Breast epithelium (tissue), 4 donors: ENCODE data around the gene NAALADL2. TPM values are rescaled to one million over a fixed set of nuclear protein-coding genes. Genes with fewer than 3 reads are reported as not detected.
"Not testable (repeated sequence)": the region's sequence is repeated elsewhere in the genome, so short reads cannot be mapped to it uniquely, and the experiment has no call there.

Experiments used
- DNase-seq, 2 donors: peaks; one replicate each; pipeline ENCODE4 v3.0.0-alpha.2; 2019; ENCODE audit warnings: low spot score in 2 of 2
- H3K27ac ChIP-seq, 2 donors: fragments of 200-600 bp; sonication (generic) in 1 of 2; one replicate each; pipeline ENCODE4 v1.5.1; 2016 to 2019; ENCODE audit warnings: mild to moderate bottlenecking in 1 of 2
- H3K27me3 ChIP-seq, 2 donors: fragments of 200-600 bp; sonication (generic) in 1 of 2; one replicate each; pipeline versions ENCODE4 v1.5.1 to v1.6.0; 2017 to 2019; ENCODE audit warnings: control low read depth in 1 of 2, mild to moderate bottlenecking in 1 of 2
- H3K36me3 ChIP-seq: fragments of 200-600 bp; one replicate; pipeline ENCODE4 v1.5.1; 2019
- H3K4me1 ChIP-seq, 2 donors: fragments of 200-600 bp; sonication (generic); one replicate each; pipeline ENCODE4 v1.5.1; 2016 to 2019; ENCODE audit warnings: control low read depth in 1 of 2
- H3K4me3 ChIP-seq, 3 donors: fragments of 200-600 bp; sonication (generic); 1 replicate in 2 of 3; 2 replicates in 1 of 3; pipeline ENCODE4 v1.5.1; 2016 to 2019; ENCODE audit warnings: mild to moderate bottlenecking in 3 of 3, moderate library complexity in 2 of 3
- H3K9me3 ChIP-seq, 2 donors: fragments of 200-600 bp; sonication (generic) in 1 of 2; one replicate each; pipeline ENCODE4 v1.5.1; 2016 to 2019; ENCODE audit warnings: control low read depth in 1 of 2
- POLR2A ChIP-seq: fragments of 450-650 bp; IDR thresholded peaks from one replicate; pipeline ENCODE4 v1.6.1; 2016; ENCODE audit warnings: antibody characterized with exemption, mild to moderate bottlenecking, moderate library complexity
- POLR2AphosphoS5 ChIP-seq, 3 donors: sonication (generic); formaldehyde crosslinking; IDR thresholded peaks; one replicate each; pipeline ENCODE4 v1.6.1; 2017; ENCODE audit warnings: antibody characterized with exemption in 3 of 3
- intact Hi-C: fragments of 100-400 bp; cut with DNase I; formaldehyde crosslinking; loops from one replicate; pipeline ENCODE4 v1.15.1; 2023; ENCODE audit warnings: low total_unique reads
- total RNA-seq, 3 donors: library from RNA; depleted of rRNA; stranded (reverse); fragments of >200 nt; gene quantifications; one replicate each; pipeline ENCODE4 v1.1.0, GENCODE V29; 2016
- TF ChIP-seq, protein P1 (sequence below), 3 donors: fragments of 450-650 bp; IDR thresholded peaks; one replicate each; pipeline ENCODE4 v1.5.1; 2016 to 2017; ENCODE audit warnings: antibody characterized with exemption in 3 of 3, mild to moderate bottlenecking in 3 of 3, moderate library complexity in 3 of 3

Gene NAALADL2
- total RNA-seq, 3 donors from 2014 or later, result 12.0 to 69.5 (median 53.9) TPM

DNA sequence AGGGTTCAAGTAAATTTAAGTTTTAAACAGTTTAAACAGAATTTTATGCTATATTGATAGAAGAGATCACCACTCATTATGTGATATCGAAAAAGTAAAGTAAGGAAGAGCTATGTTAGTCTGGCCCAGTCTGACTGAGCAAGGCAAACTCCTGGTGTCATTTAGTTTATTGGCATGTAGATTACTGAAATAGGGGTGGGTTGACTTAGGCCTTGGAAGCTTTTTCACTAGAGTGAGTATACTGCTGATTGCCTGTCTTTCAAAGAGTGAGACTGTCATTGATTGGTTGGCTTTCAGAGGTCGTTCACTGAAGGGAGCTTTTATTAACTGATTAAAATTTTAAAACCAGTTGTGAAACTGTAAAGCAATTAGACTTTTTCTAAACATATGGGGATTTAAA lies 294.5 kb downstream of the NAALADL2 start:
- H3K36me3 ChIP-seq, result no peaks in the 10 kb centered on the region
- no peak for TF ChIP-seq POLR2AphosphoS5 (IDR thresholded peaks at IDR 0.05)
- no peak for TF ChIP-seq POLR2A
- TF ChIP-seq, protein P1, sequence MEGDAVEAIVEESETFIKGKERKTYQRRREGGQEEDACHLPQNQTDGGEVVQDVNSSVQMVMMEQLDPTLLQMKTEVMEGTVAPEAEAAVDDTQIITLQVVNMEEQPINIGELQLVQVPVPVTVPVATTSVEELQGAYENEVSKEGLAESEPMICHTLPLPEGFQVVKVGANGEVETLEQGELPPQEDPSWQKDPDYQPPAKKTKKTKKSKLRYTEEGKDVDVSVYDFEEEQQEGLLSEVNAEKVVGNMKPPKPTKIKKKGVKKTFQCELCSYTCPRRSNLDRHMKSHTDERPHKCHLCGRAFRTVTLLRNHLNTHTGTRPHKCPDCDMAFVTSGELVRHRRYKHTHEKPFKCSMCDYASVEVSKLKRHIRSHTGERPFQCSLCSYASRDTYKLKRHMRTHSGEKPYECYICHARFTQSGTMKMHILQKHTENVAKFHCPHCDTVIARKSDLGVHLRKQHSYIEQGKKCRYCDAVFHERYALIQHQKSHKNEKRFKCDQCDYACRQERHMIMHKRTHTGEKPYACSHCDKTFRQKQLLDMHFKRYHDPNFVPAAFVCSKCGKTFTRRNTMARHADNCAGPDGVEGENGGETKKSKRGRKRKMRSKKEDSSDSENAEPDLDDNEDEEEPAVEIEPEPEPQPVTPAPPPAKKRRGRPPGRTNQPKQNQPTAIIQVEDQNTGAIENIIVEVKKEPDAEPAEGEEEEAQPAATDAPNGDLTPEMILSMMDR (IDR thresholded peaks at IDR 0.05), result no peak
- no peaks in the 10 kb centered on the region for H3K27me3 ChIP-seq
- H3K4me1 ChIP-seq, result no peaks in the 10 kb centered on the region
- DNase-seq, result no peak
- intact Hi-C loops, result no loop called here
- no peaks in the 10 kb centered on the region for H3K9me3 ChIP-seq
- no peak overlapping the region for H3K27ac ChIP-seq
- no peak overlapping the region for H3K4me3 ChIP-seq

DNA sequence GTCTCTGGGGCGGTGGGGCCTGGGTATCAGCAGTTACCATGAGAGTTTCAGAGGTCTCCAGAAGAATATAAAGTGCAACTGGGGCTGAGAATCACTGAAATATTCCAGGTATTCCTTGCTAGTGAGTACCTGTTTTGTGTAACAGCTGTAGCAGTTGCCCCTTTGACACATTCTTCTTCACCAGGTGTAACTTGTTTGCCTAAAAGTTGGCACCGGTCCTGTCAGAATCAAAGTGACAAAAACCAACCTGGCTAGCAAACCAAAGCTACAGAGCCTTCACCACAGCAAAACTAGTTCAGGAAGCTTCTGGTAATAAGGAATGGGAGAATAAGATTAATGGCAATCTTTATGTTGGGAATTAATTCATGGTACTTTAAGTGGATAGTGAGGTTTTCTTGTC lies 296.0 kb downstream of the NAALADL2 start:
- intact Hi-C loops, result no loop called here

DNA sequence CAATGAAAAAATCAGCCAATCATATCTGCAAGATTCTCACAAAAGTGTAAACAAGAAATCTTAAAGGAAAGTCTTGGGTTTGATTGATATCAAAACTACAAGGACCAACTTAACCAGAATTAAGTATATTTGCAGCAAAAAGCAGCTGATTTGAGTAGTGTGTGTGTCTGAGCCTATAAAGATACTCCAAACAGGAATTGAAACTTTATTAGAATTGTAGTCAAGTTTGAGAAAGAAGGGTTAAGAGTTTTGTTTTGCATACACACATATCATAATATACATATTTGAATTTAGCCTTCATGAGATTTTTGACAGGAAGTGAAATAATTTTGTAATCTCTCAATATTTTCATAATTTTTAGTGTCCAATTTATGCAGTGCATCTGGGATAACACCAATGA lies 300.1 kb downstream of the NAALADL2 start:
- no peak overlapping the region for H3K27ac ChIP-seq
- H3K27me3 ChIP-seq, result no peaks in the 10 kb centered on the region
- no peak for TF ChIP-seq POLR2AphosphoS5 (IDR thresholded peaks at IDR 0.05)
- TF ChIP-seq, protein P1 (IDR thresholded peaks at IDR 0.05), result no peak
- no peak for TF ChIP-seq POLR2A
- no peak for DNase-seq
- no peaks in the 10 kb centered on the region for H3K4me1 ChIP-seq
- H3K36me3 ChIP-seq, result no peaks in the 10 kb centered on the region
- intact Hi-C loops, result no loop called here
- no peaks in the 10 kb centered on the region for H3K9me3 ChIP-seq
- no peak overlapping the region for H3K4me3 ChIP-seq

More for the DNA sequence above, 296.0 kb downstream of the NAALADL2 start:
- Histone ChIP-seq H3K36me3 (no peaks in the 10 kb centered on the region), H3K27ac (no peak overlapping the region), H3K27me3 (no peaks in the 10 kb centered on the region), H3K9me3 (no peaks in the 10 kb centered on the region), H3K4me3 (no peak overlapping the region), H3K4me1 (no peaks in the 10 kb centered on the region)
- TF ChIP-seq POLR2A (no peak), POLR2AphosphoS5 (IDR thresholded peaks at IDR 0.05) (no peak)
- TF ChIP-seq, protein P1 (IDR thresholded peaks at IDR 0.05), result no peak
- no peak for DNase-seq

DNA sequence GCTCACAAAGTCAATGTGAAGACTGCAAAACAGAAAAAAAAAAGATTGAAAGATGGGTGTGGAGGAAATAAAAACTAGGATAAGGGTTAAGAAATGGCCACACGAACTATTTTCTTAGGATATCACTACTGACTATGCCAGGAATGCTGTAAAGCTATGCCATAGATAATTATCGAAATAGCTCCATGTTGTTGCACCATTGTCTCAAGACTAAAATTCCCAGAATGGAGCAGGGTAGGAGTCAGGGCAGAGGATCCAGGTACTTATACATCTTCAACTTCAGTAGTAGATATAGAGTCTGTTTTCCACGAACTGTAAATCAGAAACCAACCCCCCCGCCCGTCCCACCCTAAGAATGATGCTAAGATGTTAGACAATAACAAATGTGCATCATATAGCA lies 302.2 kb downstream of the NAALADL2 start:
- H3K9me3 ChIP-seq, result no peaks in the 10 kb centered on the region
- TF ChIP-seq, protein P1 (IDR thresholded peaks at IDR 0.05), result no peak
- no peak for TF ChIP-seq POLR2A
- no peak overlapping the region for H3K4me3 ChIP-seq
- no peaks in the 10 kb centered on the region for H3K27me3 ChIP-seq
- no peaks in the 10 kb centered on the region for H3K4me1 ChIP-seq
- no peaks in the 10 kb centered on the region for H3K36me3 ChIP-seq
- intact Hi-C loops, result no loop called here
- no peak overlapping the region for H3K27ac ChIP-seq
- no peak for DNase-seq

DNA sequence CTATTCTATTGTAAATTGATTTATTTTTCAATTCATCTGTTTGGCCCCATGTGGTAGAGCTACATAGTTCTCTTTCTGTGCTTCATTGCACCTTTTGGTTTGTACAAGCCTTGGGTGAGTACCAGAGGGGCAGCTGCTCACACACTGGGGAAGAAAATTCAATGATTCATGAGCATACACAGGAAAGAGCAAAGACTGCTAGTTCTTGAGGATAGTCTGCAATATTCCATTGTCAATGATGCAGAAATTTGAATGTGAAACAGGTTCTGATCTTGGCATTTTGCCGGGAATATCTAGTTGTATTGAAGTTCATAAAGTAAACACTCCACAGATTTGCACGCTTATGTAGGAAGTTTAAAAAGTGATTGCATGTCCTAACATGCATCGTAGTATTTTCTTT lies 304.6 kb downstream of the NAALADL2 start:
- no peaks in the 10 kb centered on the region for H3K4me1 ChIP-seq
- H3K9me3 ChIP-seq, result no peaks in the 10 kb centered on the region
- no peak overlapping the region for H3K4me3 ChIP-seq
- H3K27me3 ChIP-seq, result no peaks in the 10 kb centered on the region
- intact Hi-C loops, result no loop called here
- no peak for DNase-seq
- H3K27ac ChIP-seq, result no peak overlapping the region
- H3K36me3 ChIP-seq, result no peaks in the 10 kb centered on the region
- TF ChIP-seq, protein P1 (IDR thresholded peaks at IDR 0.05), result no peak
- no peak for TF ChIP-seq POLR2AphosphoS5 (IDR thresholded peaks at IDR 0.05)
- TF ChIP-seq POLR2A, result no peak

DNA sequence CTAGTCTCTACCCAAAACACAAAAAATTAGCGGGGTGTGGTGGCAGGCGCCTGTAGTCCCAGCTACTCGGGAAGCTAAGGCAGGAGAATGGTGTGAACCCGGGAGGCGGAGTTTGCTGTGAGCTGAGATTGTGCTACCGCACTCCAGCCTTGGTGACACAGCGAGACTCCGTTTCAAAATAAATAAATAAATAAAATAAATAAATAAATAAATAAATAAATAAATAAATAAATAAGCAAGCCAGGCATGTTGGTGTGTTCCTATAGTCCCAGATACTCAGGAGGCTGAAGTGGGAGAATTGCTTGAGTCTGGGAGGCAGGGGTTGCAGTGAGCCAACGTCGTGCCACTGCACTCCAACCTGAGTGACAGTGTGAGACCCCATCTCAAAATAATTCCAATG lies 314.0 kb downstream of the NAALADL2 start:
- H3K4me3 ChIP-seq, H3K4me1 ChIP-seq, H3K36me3 ChIP-seq, intact Hi-C loops, H3K9me3 ChIP-seq, H3K27me3 ChIP-seq, H3K27ac ChIP-seq, DNase-seq: not testable (repeated sequence)
